Measurements from ENCODE around the gene PKNOX2. TPM values are rescaled to one million over a fixed set of nuclear protein-coding genes. Genes with fewer than 3 reads are reported as not detected.

Gene PKNOX2
- total and polyA plus RNA-seq, 2 of the 4 experiments (the other 2 are of a cell fraction), result 0.72 to 2.3 TPM

GRCh38 chr11:125229916-125230315 lies 65.4 kb downstream of the PKNOX2 start:
- DNase-seq (no peak), ATAC-seq (ENCODE audit: low read depth) (no peak)
- H3K4me1 ChIP-seq (ENCODE audit: control insufficient read depth, insufficient read depth, low read length), result no peaks in the 10 kb centered on the region
- no TSS peak for BruUV-seq (replicated peaks)
- no peaks in the 10 kb centered on the region for H3K9me3 ChIP-seq (ENCODE audit: control insufficient read depth, insufficient read depth, low read length)
- H2AK5ac ChIP-seq (ENCODE audit: low read depth, low read length), result no peak overlapping the region
- H3K36me3 ChIP-seq (ENCODE audit: control insufficient read depth, insufficient read depth, low read length), result no peaks in the 10 kb centered on the region
- in situ Hi-C loops (cut with MboI; ENCODE audit: low sequenced_read_pairs), result no loop called here
- no peak overlapping the region for H3K23ac ChIP-seq (ENCODE audit: low read depth, low read length)
- H3K27me3 ChIP-seq (ENCODE audit: control insufficient read depth, insufficient read depth, low read length), result peaks cover 5% of the 10 kb centered on the region
- no peaks in the 10 kb centered on the region for H4K20me1 ChIP-seq (ENCODE audit: insufficient read depth, low read length)
- CTCF ChIA-PET, result no interaction called here
- no peak overlapping the region for H2BK120ac ChIP-seq (ENCODE audit: low read depth, low read length)
- dilution Hi-C loops (cut with HindIII; ENCODE audit: low sequenced_read_pairs, unreplicated experiment), result no loop called here
- H3K9me1 ChIP-seq (ENCODE audit: insufficient read depth, low read length), result no peaks in the 10 kb centered on the region
- no peak overlapping the region for H2BK20ac ChIP-seq (ENCODE audit: low read depth, low read length)
- no peaks in the 10 kb centered on the region for H3K79me1 ChIP-seq (ENCODE audit: low read depth in 1 of 2, low read length in 2 of 2)
- no peak overlapping the region for H3K9ac ChIP-seq (ENCODE audit: low read depth, low read length)
- H4K5ac ChIP-seq (ENCODE audit: low read depth, low read length), result no peak overlapping the region
- H3K14ac ChIP-seq (replicated peaks; ENCODE audit: low read depth, low read length), result no peak overlapping the region
- H2AK9ac ChIP-seq (replicated peaks; ENCODE audit: low read depth, low read length, poor library complexity), result no peak overlapping the region
- H4K8ac ChIP-seq (ENCODE audit: low read depth in 2 of 2, low read length in 2 of 2), result no peak overlapping the region
- no peak overlapping the region for H2BK5ac ChIP-seq (ENCODE audit: low read depth, low read length, poor library complexity, severe bottlenecking)
- H3K18ac ChIP-seq (ENCODE audit: low read depth, low read length), result no peak overlapping the region
- TF ChIP-seq RFX5 (IDR thresholded peaks at IDR 0.05; ENCODE audit: low read depth, low read length) (no peak), POLR2A (IDR thresholded peaks at IDR 0.05; ENCODE audit: low read depth, low read length) (no peak), BHLHE40 (IDR thresholded peaks at IDR 0.05; ENCODE audit: low read depth, low read length) (no peak), MAFK (IDR thresholded peaks at IDR 0.05; ENCODE audit: low read depth, low read length) (no peak), CEBPB (IDR thresholded peaks at IDR 0.05; ENCODE audit: low read depth, low read length) (no peak), MXI1 (IDR thresholded peaks at IDR 0.05; ENCODE audit: borderline replicate concordance, low read depth, low read length) (no peak), RCOR1 (IDR thresholded peaks at IDR 0.05; ENCODE audit: insufficient replicate concordance, low read length) (no peak), MAZ (IDR thresholded peaks at IDR 0.05; ENCODE audit: borderline replicate concordance, low read depth, low read length) (no peak), NFE2L2 (IDR thresholded peaks at IDR 0.05; ENCODE audit: low read depth, low read length) (no peak), CTCF (conservative IDR thresholded peaks at IDR 0.05; ENCODE audit: low read depth, low read length) (no peak), RAD21 (IDR thresholded peaks at IDR 0.05; ENCODE audit: low read length) (no peak)
- TF ChIP-seq, protein P1, sequence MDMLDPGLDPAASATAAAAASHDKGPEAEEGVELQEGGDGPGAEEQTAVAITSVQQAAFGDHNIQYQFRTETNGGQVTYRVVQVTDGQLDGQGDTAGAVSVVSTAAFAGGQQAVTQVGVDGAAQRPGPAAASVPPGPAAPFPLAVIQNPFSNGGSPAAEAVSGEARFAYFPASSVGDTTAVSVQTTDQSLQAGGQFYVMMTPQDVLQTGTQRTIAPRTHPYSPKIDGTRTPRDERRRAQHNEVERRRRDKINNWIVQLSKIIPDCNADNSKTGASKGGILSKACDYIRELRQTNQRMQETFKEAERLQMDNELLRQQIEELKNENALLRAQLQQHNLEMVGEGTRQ (IDR thresholded peaks at IDR 0.05; ENCODE audit: low read depth, low read length), result no peak
- TF ChIP-seq, protein P2, sequence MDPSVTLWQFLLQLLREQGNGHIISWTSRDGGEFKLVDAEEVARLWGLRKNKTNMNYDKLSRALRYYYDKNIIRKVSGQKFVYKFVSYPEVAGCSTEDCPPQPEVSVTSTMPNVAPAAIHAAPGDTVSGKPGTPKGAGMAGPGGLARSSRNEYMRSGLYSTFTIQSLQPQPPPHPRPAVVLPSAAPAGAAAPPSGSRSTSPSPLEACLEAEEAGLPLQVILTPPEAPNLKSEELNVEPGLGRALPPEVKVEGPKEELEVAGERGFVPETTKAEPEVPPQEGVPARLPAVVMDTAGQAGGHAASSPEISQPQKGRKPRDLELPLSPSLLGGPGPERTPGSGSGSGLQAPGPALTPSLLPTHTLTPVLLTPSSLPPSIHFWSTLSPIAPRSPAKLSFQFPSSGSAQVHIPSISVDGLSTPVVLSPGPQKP (IDR thresholded peaks at IDR 0.05; ENCODE audit: borderline replicate concordance, low read depth, low read length), result no peak
- no peak overlapping the region for H3K4ac ChIP-seq (ENCODE audit: low read depth, low read length)
- no peak overlapping the region for H4K91ac ChIP-seq (ENCODE audit: insufficient read depth, low read depth, low read length)
- POLR2A ChIA-PET (ENCODE audit: unreplicated experiment), result no interaction called here
- intact Hi-C loops (cut with micrococcal nuclease), result no loop called here
- no peak overlapping the region for H3K4me3 ChIP-seq (ENCODE audit: insufficient read depth, low read depth, low read length)
- H3K56ac ChIP-seq (ENCODE audit: extremely low read depth, insufficient read depth, low read length), result no peak overlapping the region
- H2BK15ac ChIP-seq (ENCODE audit: low read depth, low read length), result no peak overlapping the region
- no CpG with 5 or more reads among the region's 2 CpGs for WGBS, 2 experiments (ENCODE audit: extremely low coverage in 2 of 2, insufficient read length in 1 of 2)
- no peak overlapping the region for H3K27ac ChIP-seq (ENCODE audit: insufficient read depth, low read length)
- no peak overlapping the region for H3K4me2 ChIP-seq (ENCODE audit: low read depth, low read length)
- no peak overlapping the region for H2AFZ ChIP-seq (replicated peaks; ENCODE audit: low read length, poor library complexity)

Measured in IMR-90 (cell line).